ENCODE measurements around the gene PHF5A. TPM values are rescaled to one million over a fixed set of nuclear protein-coding genes. Genes with fewer than 3 reads are reported as not detected.

Gene PHF5A
- total RNA-seq, 4 donors from 2014 or later = 44.1 to 51.9 (median 45.4) TPM

GRCh38 chr22:41512421-41513194 lies 44.1 kb upstream of the PHF5A start:
- TF ChIP-seq POLR2A (IDR thresholded peaks at IDR 0.05) (no peak), CTCF (IDR thresholded peaks at IDR 0.05) (no peak)
- intact Hi-C loops (cut with DNase I; ENCODE audit: low total_unique reads) = no loop called here
- WGBS, 2 donors = 67 to 79% methylated on average over 14 to 17 of the region's 17 CpGs
- no peak overlapping the region for H3K4me3 ChIP-seq (ENCODE audit: low read depth, poor library complexity, severe bottlenecking)
- no peak for DNase-seq (ENCODE audit: low spot score in 2 of 2)

- intact Hi-C loops (cut with DNase I; ENCODE audit: low total_unique reads) = no loop called here
- no peak overlapping the region for H3K4me3 ChIP-seq (ENCODE audit: low read depth, poor library complexity, severe bottlenecking)
- no peak for DNase-seq (ENCODE audit: low spot score in 2 of 2)
- 50 to 64% methylated on average over 2 of the region's 2 CpGs for WGBS, 2 donors
- no peak for TF ChIP-seq CTCF (IDR thresholded peaks at IDR 0.05)
- TF ChIP-seq POLR2A (IDR thresholded peaks at IDR 0.05) = no peak
These were observed 43.1 kb upstream of the PHF5A start for GRCh38 chr22:41511521-41511968.

- H3K4me3 ChIP-seq (ENCODE audit: low read depth, poor library complexity, severe bottlenecking) = no peak overlapping the region
- intact Hi-C loops (cut with DNase I; ENCODE audit: low total_unique reads) = no loop called here
- 66 to 76% methylated on average over 6 to 12 of the region's 12 CpGs for WGBS, 2 donors
- TF ChIP-seq CTCF (IDR thresholded peaks at IDR 0.05) = no peak
- no peak for TF ChIP-seq POLR2A (IDR thresholded peaks at IDR 0.05)
- DNase-seq (ENCODE audit: low spot score in 2 of 2) = no peak
These were observed 40.3 kb upstream of the PHF5A start for GRCh38 chr22:41508770-41509170.

GRCh38 chr22:41507330-41508063 lies 39.0 kb upstream of the PHF5A start:
- intact Hi-C loops (cut with DNase I; ENCODE audit: low total_unique reads) = no loop called here
- WGBS, 2 donors = 78 to 88% methylated on average over 19 to 23 of the region's 23 CpGs
- H3K4me3 ChIP-seq (ENCODE audit: low read depth, poor library complexity, severe bottlenecking) = no peak overlapping the region

GRCh38 chr22:41505511-41506220 lies 37.2 kb upstream of the PHF5A start:
- TF ChIP-seq CTCF (IDR thresholded peaks at IDR 0.05) (no peak), POLR2A (IDR thresholded peaks at IDR 0.05) (no peak)
- intact Hi-C loops (cut with DNase I; ENCODE audit: low total_unique reads) = no loop called here
- 84 to 90% methylated on average over 10 of the region's 10 CpGs for WGBS, 2 donors
- DNase-seq (ENCODE audit: low spot score in 2 of 2) = no peak
- H3K4me3 ChIP-seq (ENCODE audit: low read depth, poor library complexity, severe bottlenecking) = no peak overlapping the region

More at GRCh38 chr22:41507330-41508063, 39.0 kb upstream of the PHF5A start:
- TF ChIP-seq POLR2A (IDR thresholded peaks at IDR 0.05) (no peak), CTCF (IDR thresholded peaks at IDR 0.05) (no peak)
- no peak for DNase-seq (ENCODE audit: low spot score in 2 of 2)

Data from lower leg skin (tissue), 4 donors.